Ectodermal cell (in vitro differentiated cells): ENCODE results near the gene ABCB11.

Source experiments
- H3K27ac ChIP-seq: 2 replicates; pipeline ENCODE4 v1.7.0; 2013; ENCODE audit warnings: mild to moderate bottlenecking, low read depth, low read length; ENCODE audit not compliant: insufficient read depth, poor library complexity, severe bottlenecking
- H3K27me3 ChIP-seq: 2 replicates; pipeline ENCODE4 v1.7.0; 2013; ENCODE audit warnings: mild to moderate bottlenecking, low read length; ENCODE audit not compliant: insufficient read depth, control insufficient read depth, poor library complexity, severe bottlenecking
- H3K36me3 ChIP-seq: one replicate; pipeline ENCODE4 v1.7.0; 2013; ENCODE audit warnings: low read length; ENCODE audit not compliant: control insufficient read depth, insufficient read depth
- H3K4me1 ChIP-seq: one replicate; pipeline ENCODE4 v1.7.0; 2013; ENCODE audit warnings: low read length; ENCODE audit not compliant: control insufficient read depth, insufficient read depth
- H3K4me3 ChIP-seq: 2 replicates; pipeline ENCODE4 v1.7.0; 2013; ENCODE audit warnings: low read depth, low read length, control low read depth; ENCODE audit not compliant: insufficient read depth
- H3K9me3 ChIP-seq: 2 replicates; pipeline ENCODE4 v1.7.0; 2013; ENCODE audit warnings: mild to moderate bottlenecking, low read length, moderate library complexity; ENCODE audit not compliant: control insufficient read depth
- WGBS, 2 experiments: methylation state at CpG; one replicate each; pipeline ENCODE4 v1.1.7; 2013; ENCODE audit warnings: missing lambda C conversion rate in 2 of 2; 5-methylcytosine and 5-hydroxymethylcytosine counted together

The ABCB11 gene

DNA sequence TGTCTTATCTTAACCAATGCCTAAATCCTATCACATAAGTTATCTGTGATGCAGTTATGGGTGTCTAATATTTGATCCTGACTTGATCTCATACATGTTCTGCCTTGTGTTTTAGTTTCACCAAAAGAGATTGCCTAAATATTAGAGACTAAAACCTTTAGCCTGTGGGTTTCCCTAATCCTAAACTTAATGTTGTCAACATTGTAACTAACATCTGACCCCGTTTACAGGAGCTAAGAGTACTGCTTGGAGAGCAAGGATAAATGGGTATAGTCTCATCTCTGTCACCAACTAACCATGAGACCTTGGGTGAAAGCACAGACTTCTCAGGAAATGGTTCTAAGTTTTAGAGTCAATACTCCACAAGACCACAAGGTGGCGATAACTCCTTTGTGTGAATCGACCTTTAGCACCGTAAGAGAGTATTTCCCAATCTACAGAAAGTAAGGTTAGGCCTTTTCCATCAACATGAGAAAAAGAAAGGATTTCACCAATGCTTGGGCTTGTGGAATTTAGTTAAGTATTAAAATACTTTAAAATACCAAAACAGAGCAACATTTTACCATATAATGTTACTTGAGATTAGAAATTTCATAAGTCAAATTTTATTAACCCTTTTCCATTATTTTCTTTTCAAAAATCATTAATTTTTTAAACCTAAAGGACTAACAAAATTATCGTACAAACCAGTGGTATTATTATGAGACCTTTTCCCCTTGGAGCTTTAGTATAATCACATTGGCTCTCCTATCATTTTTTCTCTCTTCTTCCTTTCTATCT, 69.5 kb downstream of the ABCB11 start:
- WGBS, 2 experiments, result 18 to 23% methylated on average over 5 of the region's 5 CpGs
- Histone ChIP-seq H3K9me3 (no peaks in the 10 kb centered on the region), H3K36me3 (no peaks in the 10 kb centered on the region), H3K27me3 (no peaks in the 10 kb centered on the region), H3K27ac (no peak overlapping the region), H3K4me1 (no peaks in the 10 kb centered on the region), H3K4me3 (no peak overlapping the region)

DNA sequence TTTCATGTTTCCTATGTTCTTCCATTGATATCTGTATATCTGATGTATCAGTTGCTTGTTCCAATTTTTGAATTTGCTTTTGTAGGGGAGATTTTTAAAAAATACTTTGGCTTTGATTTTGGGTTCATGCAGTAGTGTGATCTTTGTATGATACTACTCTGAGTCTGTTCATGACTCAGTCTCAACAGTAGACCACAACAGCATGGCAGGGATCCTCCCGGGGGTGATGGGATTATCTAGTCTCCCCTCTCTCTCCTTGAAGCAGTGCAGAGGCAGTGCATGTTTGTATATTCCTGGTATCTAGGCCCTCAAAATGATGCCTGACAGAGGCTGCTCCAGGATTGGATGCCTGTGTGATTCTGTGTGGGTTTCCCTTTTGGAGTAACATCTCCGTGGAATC, 74.7 kb downstream of the ABCB11 start:
- Histone ChIP-seq H3K9me3 (no peaks in the 10 kb centered on the region), H3K4me1 (no peaks in the 10 kb centered on the region), H3K27ac (no peak overlapping the region), H3K36me3 (no peaks in the 10 kb centered on the region), H3K27me3 (no peaks in the 10 kb centered on the region), H3K4me3 (no peak overlapping the region)
- 93 to 96% methylated on average over 2 of the region's 2 CpGs for WGBS, 2 experiments

DNA sequence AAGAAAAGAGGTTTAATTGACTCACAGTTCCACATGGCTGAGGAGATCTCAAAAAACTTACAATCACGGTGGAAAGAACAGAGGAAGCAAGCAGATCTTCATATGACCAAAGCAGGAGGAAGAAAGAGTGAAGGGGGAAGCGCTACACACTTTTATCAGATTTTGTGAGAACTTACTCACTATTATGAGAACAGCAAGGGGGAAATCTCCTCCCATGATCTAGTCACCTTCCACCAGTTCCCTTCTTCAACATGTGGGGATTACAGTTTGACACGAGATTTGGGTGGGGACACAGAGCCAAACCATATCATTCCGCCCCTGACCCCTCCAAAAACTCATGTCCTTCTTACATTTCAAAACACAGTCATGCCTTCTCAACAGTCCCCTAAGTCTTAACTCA, 75.8 kb downstream of the ABCB11 start:
- 88 to 95% methylated on average over 4 of the region's 4 CpGs for WGBS, 2 experiments
- H3K9me3 ChIP-seq, result no peaks in the 10 kb centered on the region
- H3K4me3 ChIP-seq, result no peak overlapping the region
- no peaks in the 10 kb centered on the region for H3K4me1 ChIP-seq
- no peaks in the 10 kb centered on the region for H3K27me3 ChIP-seq
- H3K36me3 ChIP-seq, result no peaks in the 10 kb centered on the region
- H3K27ac ChIP-seq, result no peak overlapping the region

DNA sequence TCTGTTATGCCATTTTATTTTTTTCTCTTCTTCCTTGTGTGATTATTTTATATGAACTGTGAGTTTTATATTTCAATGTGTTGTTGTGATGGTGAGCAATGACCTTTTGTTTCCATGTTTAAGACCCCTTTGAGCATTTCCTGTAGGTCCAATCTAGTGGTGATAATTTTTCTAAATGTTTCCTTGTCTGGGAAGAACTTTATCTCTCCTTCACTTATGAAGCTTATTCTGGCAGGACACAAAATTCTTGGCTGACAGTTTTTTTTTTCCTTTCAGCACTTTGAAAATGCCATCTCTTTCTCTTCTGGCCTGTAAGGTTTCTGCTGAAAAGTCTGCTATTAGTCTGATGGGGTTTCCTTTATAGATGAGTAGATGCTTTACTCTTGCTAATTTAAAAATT, 76.9 kb downstream of the ABCB11 start:
- Histone ChIP-seq H3K36me3 (no peaks in the 10 kb centered on the region), H3K9me3 (no peaks in the 10 kb centered on the region), H3K27ac (no peak overlapping the region), H3K4me1 (no peaks in the 10 kb centered on the region), H3K4me3 (no peak overlapping the region), H3K27me3 (no peaks in the 10 kb centered on the region)

DNA sequence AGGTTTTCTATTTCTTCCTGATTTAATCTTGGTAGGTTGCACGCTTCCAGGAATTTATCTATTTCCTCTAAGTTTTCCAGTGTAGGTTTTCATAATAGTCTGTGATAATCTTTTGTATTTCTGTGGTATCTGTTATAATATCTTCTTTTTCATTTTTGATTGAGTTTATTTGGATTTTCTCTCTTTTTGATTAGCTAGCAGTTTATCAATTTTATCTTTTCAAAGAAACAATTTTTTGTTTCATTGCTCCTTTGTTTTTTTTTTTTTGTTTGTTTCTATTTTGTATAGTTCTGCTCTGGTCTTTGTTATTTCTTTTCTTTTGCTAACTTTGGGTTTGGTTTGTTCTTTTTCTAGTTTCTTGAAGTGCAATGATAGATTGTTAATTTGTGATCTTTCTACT, 78.7 kb downstream of the ABCB11 start:
- Histone ChIP-seq H3K36me3 (no peaks in the 10 kb centered on the region), H3K9me3 (no peaks in the 10 kb centered on the region), H3K27ac (no peak overlapping the region), H3K4me1 (no peaks in the 10 kb centered on the region), H3K4me3 (no peak overlapping the region), H3K27me3 (no peaks in the 10 kb centered on the region)
- 91% methylated on average over 1 of the region's 1 CpG; no CpG with 5 or more reads in 1 of the 2 experiments for WGBS, 2 experiments

DNA sequence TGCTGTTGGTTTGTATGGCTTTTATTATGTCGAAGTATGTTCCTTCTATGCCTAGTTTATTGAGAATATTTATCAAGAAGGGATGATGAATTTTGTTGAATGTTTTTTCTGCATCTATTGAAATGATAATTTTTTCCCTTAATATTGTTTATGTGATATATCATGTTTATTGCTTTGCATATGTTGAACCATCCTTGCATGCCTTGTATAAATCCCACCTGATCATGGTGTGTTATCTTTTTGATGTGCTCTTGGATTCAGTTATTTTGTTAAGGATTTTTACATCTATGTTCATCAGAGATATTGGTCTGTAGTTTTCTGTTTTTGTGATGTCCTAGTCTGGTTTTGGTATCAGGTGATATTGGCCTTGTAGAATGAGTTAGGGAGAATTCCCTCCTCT, 79.3 kb downstream of the ABCB11 start:
- Histone ChIP-seq H3K9me3 (no peaks in the 10 kb centered on the region), H3K4me3 (no peak overlapping the region), H3K27ac (no peak overlapping the region), H3K27me3 (no peaks in the 10 kb centered on the region), H3K36me3 (no peaks in the 10 kb centered on the region), H3K4me1 (no peaks in the 10 kb centered on the region)
- WGBS, 2 experiments, result 80 to 100% methylated on average over 1 of the region's 1 CpG

DNA sequence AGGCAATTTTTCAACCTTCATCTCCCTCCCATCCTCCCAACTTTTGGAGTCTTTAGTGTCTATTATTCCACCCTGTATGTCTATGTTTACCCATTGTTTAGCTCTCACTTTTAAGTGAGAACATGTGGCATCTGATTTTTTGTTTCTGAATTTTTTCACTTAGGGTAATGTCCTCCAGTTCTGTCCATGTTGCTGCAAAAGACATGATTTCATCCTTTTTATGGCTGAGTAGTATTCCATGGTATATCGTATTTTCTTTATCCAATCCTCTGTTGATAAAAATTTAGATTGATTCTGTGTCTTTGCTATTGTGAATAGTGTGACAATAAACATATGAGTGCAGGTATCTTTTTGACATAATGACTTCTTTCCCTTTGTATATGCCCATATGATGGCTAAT, 81.8 kb downstream of the ABCB11 start:
- WGBS, 2 experiments, result 75 to 100% methylated on average over 1 of the region's 1 CpG
- Histone ChIP-seq H3K36me3 (no peaks in the 10 kb centered on the region), H3K27ac (no peak overlapping the region), H3K4me3 (no peak overlapping the region), H3K27me3 (no peaks in the 10 kb centered on the region), H3K4me1 (no peaks in the 10 kb centered on the region), H3K9me3 (no peaks in the 10 kb centered on the region)

DNA sequence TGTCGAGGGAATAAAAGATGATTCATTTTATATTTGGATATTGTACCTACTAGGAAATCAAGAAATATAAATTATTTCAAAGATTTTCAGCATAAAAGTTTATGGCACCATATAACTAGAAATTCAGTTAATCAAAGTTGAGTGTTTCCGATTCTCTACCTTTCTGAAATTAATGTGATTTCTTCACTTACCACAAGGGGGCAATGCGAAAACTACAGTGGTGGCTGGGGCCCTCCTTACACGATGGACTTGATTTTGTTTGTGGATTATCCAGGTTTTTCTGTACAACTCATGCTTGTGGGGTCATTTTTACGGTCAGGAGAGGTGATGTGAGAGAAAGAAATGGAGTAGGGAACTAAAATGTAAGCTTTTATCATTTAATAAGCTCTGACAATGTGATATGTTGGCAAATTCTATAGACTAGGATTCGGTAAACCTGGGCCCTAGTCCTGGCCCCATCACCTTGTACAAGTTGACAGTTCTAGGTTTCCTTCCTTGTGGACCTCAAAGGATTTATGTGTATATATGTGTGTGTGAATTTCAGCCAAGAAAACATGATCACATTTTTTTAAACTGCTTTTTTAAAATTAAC, 82.4 kb downstream of the ABCB11 start:
- no peak overlapping the region for H3K4me3 ChIP-seq
- WGBS, 2 experiments, result 68 to 72% methylated on average over 5 of the region's 6 CpGs
- no peaks in the 10 kb centered on the region for H3K4me1 ChIP-seq
- H3K36me3 ChIP-seq, result no peaks in the 10 kb centered on the region
- no peaks in the 10 kb centered on the region for H3K27me3 ChIP-seq
- H3K9me3 ChIP-seq, result no peaks in the 10 kb centered on the region
- no peak overlapping the region for H3K27ac ChIP-seq

DNA sequence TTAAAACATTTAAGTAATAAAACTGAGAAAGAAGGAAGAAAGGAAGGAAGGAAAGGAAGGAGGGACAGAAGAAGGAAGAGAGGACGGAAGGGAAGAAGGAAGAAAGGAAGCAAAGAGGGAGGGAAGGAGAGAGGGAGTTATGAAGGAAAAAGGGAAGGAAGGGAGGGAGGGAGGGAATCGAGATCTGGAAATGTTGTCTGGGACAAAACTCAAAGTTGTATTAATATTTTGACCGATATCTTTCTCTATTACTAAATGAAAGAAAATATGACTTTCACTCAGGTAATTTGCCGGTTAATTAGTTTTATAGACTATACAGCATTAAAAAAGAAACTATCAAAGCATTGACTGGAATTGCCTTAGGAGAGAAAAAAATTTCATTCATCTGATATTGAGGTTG, 85.6 kb downstream of the ABCB11 start:
- Histone ChIP-seq H3K27ac (no peak overlapping the region), H3K9me3 (no peaks in the 10 kb centered on the region), H3K36me3 (no peaks in the 10 kb centered on the region), H3K27me3 (no peaks in the 10 kb centered on the region), H3K4me1 (no peaks in the 10 kb centered on the region), H3K4me3 (no peak overlapping the region)
- WGBS, 2 experiments, result 86 to 87% methylated on average over 2 of the region's 4 CpGs

DNA sequence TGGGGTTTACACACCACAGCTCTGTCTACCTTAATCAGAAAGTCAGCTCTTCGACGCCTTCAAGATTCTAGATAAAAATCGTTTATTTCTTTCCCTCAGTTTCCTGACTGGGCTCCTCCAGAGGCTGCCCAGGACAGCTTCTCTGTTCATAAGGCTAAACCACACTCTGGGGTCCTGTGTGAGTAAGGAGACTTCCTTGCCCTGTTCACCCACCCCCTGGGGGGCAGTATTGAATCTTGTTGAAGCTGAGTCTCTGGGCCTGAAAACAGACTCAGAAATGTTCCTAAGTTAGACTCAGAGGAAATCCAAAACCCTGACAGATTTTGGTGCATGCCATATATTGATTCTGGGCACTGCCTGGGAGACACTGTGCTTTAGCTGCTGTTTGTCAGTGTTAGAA, 87.1 kb downstream of the ABCB11 start:
- Histone ChIP-seq H3K4me3 (no peak overlapping the region), H3K9me3 (no peaks in the 10 kb centered on the region), H3K27me3 (no peaks in the 10 kb centered on the region), H3K27ac (no peak overlapping the region), H3K36me3 (no peaks in the 10 kb centered on the region), H3K4me1 (no peaks in the 10 kb centered on the region)
- 79 to 89% methylated on average over 3 of the region's 3 CpGs for WGBS, 2 experiments
